Keratinocyte (primary cell): Measurements from ENCODE around the gene SHISAL2B.

Experiments
- CTCF ChIP-seq, 3 experiments: IDR thresholded peaks in 1 of 3; conservative IDR thresholded peaks in 1 of 3; optimal IDR thresholded peaks in 1 of 3; 2 replicates in 2 of 3; 3 replicates in 1 of 3; pipeline versions ENCODE3 to v1.5.1; 2011; ENCODE audit warnings: low read length in 3 of 3, mild to moderate bottlenecking in 3 of 3, moderate library complexity in 2 of 3, control low read depth in 1 of 3, inconsistent platforms in 1 of 3; ENCODE audit not compliant: insufficient read depth in 2 of 3; ENCODE audit errors: extremely low read depth in 1 of 3
- EZH2 ChIP-seq: IDR thresholded peaks from one replicate; pipeline ENCODE4 v1.6.1; 2012; ENCODE audit warnings: inconsistent platforms, mild to moderate bottlenecking, low read length, moderate library complexity

GRCh38 chr5:64763948-64764503 lies 73.7 kb downstream of the SHISAL2B start:
- TF ChIP-seq EZH2 (no peak), CTCF (optimal IDR thresholded peaks at IDR 0.05 in 1 of 3, IDR thresholded peaks at IDR 0.05 in 1 of 3, conservative IDR thresholded peaks at IDR 0.05 in 1 of 3; ENCODE audit: extremely low read depth in 1 of 3, insufficient read depth in 2 of 3, low read length in 3 of 3) (no peak)
